HG03196 (cell line): ENCODE measurements around the gene ZNF789.

ENCODE experiments used
- ATAC-seq: cut with Tn5 transposase; IDR thresholded peaks from one replicate; pipeline ENCODE4 v1.9.1; 2021; ENCODE audit not compliant: unreplicated experiment

ZNF789 gene

DNA sequence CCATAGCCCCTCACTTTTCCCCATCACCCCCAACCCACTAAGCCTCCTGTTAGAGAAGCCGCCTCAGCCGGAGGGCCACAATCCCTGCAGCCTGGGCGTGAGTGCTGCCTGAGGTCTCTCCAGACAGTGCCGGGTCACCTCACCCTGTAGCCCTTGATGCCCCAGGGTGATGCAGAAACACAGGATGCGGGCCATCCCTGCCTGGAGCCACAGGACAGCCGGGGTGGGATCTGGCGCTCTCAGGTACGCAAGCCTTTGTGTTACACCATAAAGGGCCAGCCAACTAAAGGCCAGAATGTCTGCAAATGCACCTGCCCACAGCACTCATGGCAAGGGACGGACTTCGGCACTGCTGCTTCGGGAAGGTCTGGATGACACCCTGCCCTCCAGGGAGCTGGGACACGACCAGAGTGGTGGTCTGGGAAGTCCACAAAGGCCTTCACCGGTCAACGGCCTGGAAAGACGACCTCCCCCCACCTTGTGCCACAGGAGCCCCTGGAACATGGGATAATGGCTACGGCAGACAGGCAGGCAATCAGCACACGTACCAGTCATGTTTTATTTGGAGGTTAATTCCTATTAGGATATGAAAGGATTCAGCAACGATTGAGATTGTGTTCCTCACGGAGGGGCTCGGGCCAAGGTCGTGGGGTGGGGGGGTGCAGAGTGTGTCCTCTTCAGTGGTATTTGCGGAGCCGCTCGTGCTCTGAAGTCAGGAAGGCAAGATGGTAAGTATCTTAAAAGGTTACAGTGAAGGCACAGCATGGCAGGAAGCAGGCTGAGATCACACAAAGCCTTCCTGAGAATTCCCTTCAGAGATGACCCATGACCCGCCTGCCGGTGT, 14.8 kb upstream of the ZNF789 start:
- ATAC-seq, result no peak

- no peak for ATAC-seq
Observed at GRCh38 chr7:99459087-99459486, 13.6 kb upstream of the ZNF789 start.

GRCh38 chr7:99460651-99461050, 12.0 kb upstream of the ZNF789 start:
- no peak for ATAC-seq

- no peak for ATAC-seq
Observed at GRCh38 chr7:99461221-99461620, 11.5 kb upstream of the ZNF789 start.

DNA sequence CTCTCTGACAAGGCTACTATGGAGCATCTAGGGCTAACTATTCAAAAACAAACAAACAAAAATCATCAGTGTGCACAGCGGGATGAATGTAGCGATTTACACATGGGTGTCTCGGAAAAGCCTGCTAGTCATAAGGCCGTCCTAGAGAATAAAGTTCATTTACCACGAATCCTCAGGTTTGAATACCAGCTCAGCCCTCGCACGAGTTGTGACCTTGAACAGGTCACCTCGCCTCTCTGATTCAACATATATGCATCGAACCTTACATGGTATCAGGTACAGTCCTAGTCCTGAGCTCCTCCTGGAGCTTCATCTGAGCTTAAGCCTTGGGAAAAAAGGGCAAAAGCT, 7.3 kb upstream of the ZNF789 start:
- no peak for ATAC-seq

DNA sequence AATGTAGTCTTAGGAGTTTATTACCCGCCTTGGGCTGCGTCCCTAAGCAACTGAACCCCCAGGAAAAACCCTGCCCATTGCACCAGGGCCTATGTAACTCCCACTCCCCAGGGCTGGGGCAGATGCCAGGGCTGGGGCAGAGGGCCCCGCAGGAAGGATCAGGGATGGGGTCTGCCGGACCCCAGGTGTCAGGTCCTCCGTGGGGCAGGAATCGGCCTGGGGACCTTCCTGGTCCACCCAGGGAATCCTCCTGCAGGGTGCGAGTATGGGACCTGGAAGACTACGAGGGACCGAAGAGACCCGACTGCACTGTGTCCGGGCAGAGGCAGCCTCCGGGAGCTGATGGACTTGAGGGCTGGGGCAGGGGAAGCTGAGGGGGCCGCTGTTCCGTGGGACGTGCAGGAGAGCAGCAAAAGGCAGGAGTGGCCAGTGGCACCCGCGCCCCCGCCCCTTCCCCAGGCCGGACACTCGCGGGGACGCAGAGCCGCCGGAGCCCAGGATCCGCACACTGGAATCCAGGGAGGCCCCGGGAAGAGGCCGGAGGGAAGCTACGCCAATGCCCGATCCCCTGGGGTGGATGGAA, 4.3 kb upstream of the ZNF789 start:
- no peak for ATAC-seq

DNA sequence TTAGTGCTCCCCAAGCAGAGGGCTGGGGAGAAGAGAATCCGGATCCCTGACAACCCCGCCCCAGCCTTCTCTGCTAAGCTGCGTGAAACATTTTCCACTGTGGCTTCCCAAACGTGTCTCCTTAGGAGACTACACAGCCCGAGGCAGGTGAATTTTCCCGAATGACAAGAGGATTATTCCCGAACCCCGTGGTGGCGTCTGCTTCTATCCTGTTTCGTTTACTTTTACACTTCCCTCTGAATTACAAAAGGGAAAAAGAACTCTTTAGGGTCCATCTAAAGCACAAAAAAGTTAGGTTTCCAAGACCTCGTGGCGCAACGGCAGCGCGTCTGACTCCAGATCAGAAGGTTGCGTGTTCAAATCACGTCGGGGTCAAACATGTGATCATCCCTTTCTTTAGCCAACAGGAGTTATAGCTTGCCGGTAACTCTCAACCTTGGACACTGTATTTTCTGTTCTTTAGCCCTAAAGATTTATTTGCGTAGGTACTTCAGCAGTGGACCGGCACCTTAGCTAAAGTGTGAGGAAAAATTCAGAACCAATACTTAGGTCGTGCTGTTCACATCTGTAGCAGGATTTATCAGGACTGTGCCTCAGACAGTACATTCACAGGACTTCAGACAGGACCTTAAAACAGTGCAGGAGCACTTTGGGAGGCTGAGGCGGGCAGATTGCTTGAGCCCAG, 3.2 kb upstream of the ZNF789 start:
- ATAC-seq, result no peak

- peak; percentile 5 for ATAC-seq
Observed at GRCh38 chr7:99473315-99473596, 566 bp downstream of the ZNF789 start.

DNA sequence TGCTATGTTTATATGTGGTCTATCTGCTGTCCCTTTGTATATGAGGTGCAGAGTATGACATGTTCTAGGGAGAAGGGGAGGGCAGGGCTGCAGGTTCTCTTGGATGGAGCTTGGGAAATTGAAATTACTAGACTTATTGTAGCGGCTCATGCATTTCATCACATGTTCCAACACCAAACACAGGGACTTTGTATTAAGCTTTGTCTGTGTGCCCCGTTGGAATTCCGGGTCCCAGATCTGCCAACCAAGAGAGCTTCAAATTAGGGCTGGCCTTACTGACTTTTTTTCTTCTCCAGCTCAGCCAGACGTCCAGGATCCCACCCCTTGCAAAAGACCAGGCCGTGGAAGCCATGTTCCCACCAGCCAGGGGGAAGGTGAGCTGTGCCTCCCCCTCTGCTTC, 3.4 kb downstream of the ZNF789 start:
- ATAC-seq, result no peak

DNA sequence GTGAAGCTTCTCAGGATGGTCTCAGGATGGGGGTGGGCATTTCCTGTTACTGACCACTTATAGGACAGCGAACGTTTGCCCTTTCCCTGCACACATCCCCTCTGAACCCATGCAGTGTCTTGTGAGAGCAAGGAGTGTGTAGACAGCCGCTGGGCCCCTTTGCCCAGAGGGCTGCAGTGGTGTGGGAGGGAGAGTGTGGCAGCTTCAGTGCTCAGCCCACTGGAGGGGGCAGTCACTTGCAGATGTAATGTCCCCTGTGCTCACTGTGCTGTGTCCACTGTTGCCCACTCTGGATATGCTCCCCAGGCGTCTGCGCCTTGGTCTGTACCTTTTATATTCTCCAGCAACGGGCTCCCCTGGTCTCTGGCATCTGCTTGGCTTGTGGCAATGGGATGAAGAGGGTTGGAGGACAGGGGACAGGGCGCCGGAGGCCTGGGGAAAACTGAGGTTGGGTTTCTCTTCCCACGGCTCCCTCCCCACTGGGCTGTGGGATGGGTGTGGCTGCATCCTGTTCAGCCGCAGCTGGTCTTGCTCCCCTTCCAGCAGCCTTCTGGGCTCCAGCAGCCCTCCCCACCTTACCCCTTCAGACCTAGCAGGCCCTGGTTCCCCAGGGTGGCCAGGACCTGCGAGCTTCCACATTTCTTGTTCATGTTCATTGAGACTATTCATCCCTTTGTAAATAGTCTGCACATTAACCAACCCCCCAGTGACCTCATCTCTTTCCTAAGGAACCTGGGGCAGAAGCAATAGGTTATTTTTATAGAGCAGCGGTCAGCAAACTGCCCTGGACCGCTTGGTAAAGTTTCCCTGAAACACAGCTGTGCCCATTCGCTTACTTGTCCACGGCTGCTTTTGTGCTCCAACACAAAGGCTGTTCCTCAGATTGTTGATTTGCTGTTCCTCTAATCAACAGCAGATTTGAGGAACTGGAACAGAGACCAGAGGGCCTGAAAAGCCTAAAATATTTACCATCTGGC, 6.1 kb downstream of the ZNF789 start:
- no peak for ATAC-seq

DNA sequence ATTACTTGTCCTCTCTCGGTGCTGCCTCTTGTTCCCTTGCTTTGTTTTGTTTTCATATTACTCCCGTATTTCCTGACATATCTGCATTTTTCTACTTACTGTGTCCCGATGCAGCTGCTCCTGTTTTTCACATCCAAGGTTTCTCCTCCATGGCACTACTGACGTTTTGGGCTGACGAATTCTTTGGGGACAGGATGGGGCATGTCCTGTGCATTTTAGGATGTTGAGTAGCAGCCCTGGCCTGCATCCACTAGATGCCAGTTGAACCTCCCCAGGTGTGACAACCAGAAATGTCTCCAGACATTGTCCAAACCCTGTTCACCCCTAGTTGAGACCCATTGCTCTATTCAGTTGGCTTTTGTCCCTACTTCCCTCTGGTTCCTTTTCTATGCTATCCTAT, 12.4 kb downstream of the ZNF789 start:
- no peak for ATAC-seq

- no peak for ATAC-seq
Observed at GRCh38 chr7:99489235-99489634, 16.5 kb downstream of the ZNF789 start.

- ATAC-seq, result no peak
Observed at GRCh38 chr7:99490878-99491277, 18.2 kb downstream of the ZNF789 start.

DNA sequence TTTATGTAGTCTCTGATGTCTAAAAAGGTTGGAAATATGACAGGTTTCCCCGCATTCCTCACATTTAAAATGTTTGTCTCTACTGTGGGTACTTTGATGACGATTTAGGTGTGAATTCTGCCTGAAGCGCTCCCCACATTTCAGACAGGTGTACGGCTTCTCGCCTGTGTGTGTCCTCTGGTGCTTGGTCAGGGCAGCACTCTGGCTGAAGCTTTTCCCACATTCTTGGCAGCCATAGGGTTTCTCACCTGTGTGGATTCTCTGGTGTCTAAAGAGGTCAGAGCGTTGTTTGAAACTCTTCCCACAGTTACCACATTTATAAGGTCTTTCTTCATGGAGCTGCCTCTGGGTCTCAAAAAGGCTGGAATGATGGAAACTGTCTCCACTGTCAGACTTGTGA, 21.1 kb downstream of the ZNF789 start:
- ATAC-seq, result no peak

- ATAC-seq, result no peak
Observed at GRCh38 chr7:99497766-99498545, 25.3 kb downstream of the ZNF789 start.

GRCh38 chr7:99498546-99498944, 25.9 kb downstream of the ZNF789 start:
- ATAC-seq, result no peak

DNA sequence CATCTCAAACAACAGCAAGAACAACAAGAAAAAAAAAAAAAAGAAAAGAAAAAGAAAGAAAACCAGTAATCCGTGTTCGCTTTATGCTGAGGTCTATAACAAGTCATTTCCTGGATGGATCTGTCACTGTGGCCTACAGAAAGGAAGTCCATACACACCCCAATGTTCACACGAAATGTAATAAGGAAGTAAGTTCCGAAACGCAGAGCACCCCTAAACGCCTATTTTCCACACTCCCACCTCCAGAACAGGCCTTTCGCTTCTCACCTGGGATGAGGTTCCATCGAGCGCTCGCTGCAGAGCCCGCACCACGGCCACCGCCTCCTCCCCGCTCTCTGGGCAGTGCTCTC, 26.7 kb downstream of the ZNF789 start:
- no peak for ATAC-seq

DNA sequence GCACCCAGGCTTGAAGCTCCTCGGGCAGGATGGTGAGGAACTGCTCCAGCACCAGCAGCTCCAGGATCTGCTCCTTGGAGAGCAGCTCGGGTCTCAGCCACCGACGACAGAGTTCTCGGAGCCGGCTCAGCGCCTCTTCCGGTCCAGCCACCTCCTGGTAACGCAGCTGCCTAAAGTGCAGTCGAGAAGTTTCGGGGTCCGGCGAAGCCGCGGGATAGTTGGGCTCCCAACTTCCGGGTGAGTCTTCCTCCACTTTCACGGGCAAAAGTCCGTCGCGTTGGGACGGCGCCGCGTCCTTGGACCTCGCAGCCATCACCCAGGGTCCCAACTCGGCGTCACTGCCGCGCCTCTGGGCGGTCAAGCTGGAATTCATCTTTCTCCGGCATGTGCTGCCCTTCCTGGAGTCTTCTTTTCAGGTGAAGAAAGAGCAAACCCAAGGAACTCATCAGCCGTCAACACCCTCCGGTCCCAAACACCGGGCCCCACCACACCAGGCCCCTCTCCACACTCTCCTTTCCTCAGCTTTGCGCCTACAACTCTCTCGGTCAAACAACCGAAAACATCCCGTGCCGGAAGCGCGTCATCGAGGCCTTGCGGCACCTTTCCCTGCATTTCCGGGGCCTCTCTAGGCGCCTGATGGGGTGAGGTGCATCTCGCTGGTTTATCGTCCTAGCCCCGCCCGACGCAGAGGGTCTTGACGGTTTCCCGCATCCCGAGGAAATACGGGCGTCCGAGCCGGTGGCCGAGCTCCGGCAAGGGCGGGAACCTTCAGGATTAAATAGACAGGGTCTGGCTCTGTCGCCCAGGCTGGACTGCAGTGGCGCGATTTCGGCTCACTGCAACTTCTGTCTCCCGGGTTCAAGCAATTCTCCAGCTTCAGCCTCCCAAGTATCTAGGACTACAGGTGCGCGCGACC, 27.3 kb downstream of the ZNF789 start, which contains the start of gene ZNF394:
Gene ZNF394, minus strand, starts transcription at position 561 of the 916 bp plus-strand sequence. Its CDS starts 188 bp downstream, at position 373.
- peak; percentile 48 for ATAC-seq

- ATAC-seq, result no peak
Observed at GRCh38 chr7:99500637-99501009, 27.9 kb downstream of the ZNF789 start.
